Central memory CD8-positive, alpha-beta T cell (primary cell): ENCODE data around the gene CPTP.

ENCODE experiments used
- ATAC-seq: fragments of 150-1000 bp; cut with Tn5 transposase; replicated peaks from 2 replicates; pipeline ENCODE4 v1.10.0; 2022; ENCODE audit warnings: mild to moderate bottlenecking, moderate FRiP score, moderate number of reproducible peaks; ENCODE audit not compliant: poor library complexity, severe bottlenecking; ENCODE audit errors: extremely low read depth
- DNase-seq, 2 donors: peaks; one replicate each; pipeline ENCODE4 v3.0.0; 2021; ENCODE audit warnings: low spot score in 2 of 2
- H3K27ac Mint-ChIP-seq: one replicate; pipeline ENCODE4 v1.8.0; 2022; ENCODE audit warnings: low read depth, mild to moderate bottlenecking, moderate library complexity, mixed read lengths
- H3K27me3 Mint-ChIP-seq: one replicate; pipeline ENCODE4 v1.8.0; 2022; ENCODE audit warnings: mixed read lengths
- H3K36me3 Mint-ChIP-seq: one replicate; pipeline ENCODE4 v1.8.0; 2022; ENCODE audit warnings: mild to moderate bottlenecking, moderate library complexity, mixed read lengths; ENCODE audit not compliant: insufficient read depth
- H3K4me1 Mint-ChIP-seq: one replicate; pipeline ENCODE4 v1.8.0; 2022; ENCODE audit warnings: mixed read lengths
- H3K4me3 Mint-ChIP-seq: one replicate; pipeline ENCODE4 v1.8.0; 2022; ENCODE audit warnings: mild to moderate bottlenecking, moderate library complexity, mixed read lengths
- H3K9me3 Mint-ChIP-seq: one replicate; pipeline ENCODE4 v1.8.0; 2022; ENCODE audit warnings: mixed read lengths

Gene CPTP

GRCh38 chr1:1285611-1286311, 38.8 kb upstream of the CPTP start:
- Mint-ChIP-seq H3K4me3 (no peak overlapping the region), H3K27ac (no peak overlapping the region), H3K4me1 (no peaks in the 10 kb centered on the region), H3K9me3 (no peaks in the 10 kb centered on the region), H3K27me3 (no peaks in the 10 kb centered on the region), H3K36me3 (peaks cover 4% of the 10 kb centered on the region)
- ATAC-seq, result no peak
- no peak for DNase-seq

GRCh38 chr1:1286313-1287261, 38.0 kb upstream of the CPTP start:
- ATAC-seq (no peak), DNase-seq (no peak)
- Mint-ChIP-seq H3K9me3 (no peaks in the 10 kb centered on the region), H3K36me3 (peaks cover 4% of the 10 kb centered on the region), H3K27me3 (no peaks in the 10 kb centered on the region), H3K27ac (no peak overlapping the region), H3K4me3 (no peak overlapping the region), H3K4me1 (no peaks in the 10 kb centered on the region)

GRCh38 chr1:1287288-1288110, 37.1 kb upstream of the CPTP start:
- DNase-seq, result no peak
- no peaks in the 10 kb centered on the region for H3K9me3 Mint-ChIP-seq
- no peak overlapping the region for H3K27ac Mint-ChIP-seq
- H3K27me3 Mint-ChIP-seq, result no peaks in the 10 kb centered on the region
- no peaks in the 10 kb centered on the region for H3K4me1 Mint-ChIP-seq
- no peak overlapping the region for H3K4me3 Mint-ChIP-seq
- ATAC-seq, result no peak
- peaks cover 5% of the 10 kb centered on the region for H3K36me3 Mint-ChIP-seq

GRCh38 chr1:1290238-1290731, 34.3 kb upstream of the CPTP start:
- H3K4me1 Mint-ChIP-seq, result no peaks in the 10 kb centered on the region
- H3K36me3 Mint-ChIP-seq, result peaks cover 6% of the 10 kb centered on the region
- no peaks in the 10 kb centered on the region for H3K9me3 Mint-ChIP-seq
- no peak overlapping the region for H3K27ac Mint-ChIP-seq
- no peak overlapping the region for H3K4me3 Mint-ChIP-seq
- no peaks in the 10 kb centered on the region for H3K27me3 Mint-ChIP-seq
- DNase-seq (no peak), ATAC-seq (no peak)

- no peak for DNase-seq
- Mint-ChIP-seq H3K9me3 (no peaks in the 10 kb centered on the region), H3K27ac (no peak overlapping the region), H3K4me3 (no peak overlapping the region), H3K4me1 (no peaks in the 10 kb centered on the region), H3K27me3 (no peaks in the 10 kb centered on the region), H3K36me3 (peaks cover 6% of the 10 kb centered on the region)
- ATAC-seq, result no peak
These were observed 33.5 kb upstream of the CPTP start for GRCh38 chr1:1291023-1291528.

GRCh38 chr1:1291548-1292441, 32.8 kb upstream of the CPTP start:
- H3K36me3 Mint-ChIP-seq, result peaks cover 6% of the 10 kb centered on the region
- no peaks in the 10 kb centered on the region for H3K27me3 Mint-ChIP-seq
- H3K27ac Mint-ChIP-seq, result no peak overlapping the region
- ATAC-seq (peak; percentile 68), DNase-seq (no peak)
- no peaks in the 10 kb centered on the region for H3K9me3 Mint-ChIP-seq
- no peak overlapping the region for H3K4me3 Mint-ChIP-seq
- no peaks in the 10 kb centered on the region for H3K4me1 Mint-ChIP-seq

GRCh38 chr1:1292442-1292779, 32.2 kb upstream of the CPTP start:
- no peak for DNase-seq
- Mint-ChIP-seq H3K27me3 (no peaks in the 10 kb centered on the region), H3K4me3 (no peak overlapping the region), H3K4me1 (no peaks in the 10 kb centered on the region), H3K27ac (no peak overlapping the region), H3K36me3 (peaks cover 6% of the 10 kb centered on the region), H3K9me3 (no peaks in the 10 kb centered on the region)
- no peak for ATAC-seq

- Mint-ChIP-seq H3K27ac (no peak overlapping the region), H3K4me1 (no peaks in the 10 kb centered on the region), H3K9me3 (no peaks in the 10 kb centered on the region), H3K36me3 (peaks cover 6% of the 10 kb centered on the region), H3K27me3 (no peaks in the 10 kb centered on the region), H3K4me3 (no peak overlapping the region)
- DNase-seq (no peak), ATAC-seq (no peak)
These were observed 31.8 kb upstream of the CPTP start for GRCh38 chr1:1292851-1293250.

GRCh38 chr1:1293263-1294249, 31.0 kb upstream of the CPTP start:
- Mint-ChIP-seq H3K36me3 (peaks cover 6% of the 10 kb centered on the region), H3K4me3 (no peak overlapping the region), H3K27ac (no peak overlapping the region), H3K9me3 (no peaks in the 10 kb centered on the region), H3K4me1 (no peaks in the 10 kb centered on the region), H3K27me3 (no peaks in the 10 kb centered on the region)
- DNase-seq, result no peak
- no peak for ATAC-seq

GRCh38 chr1:1294250-1294890, 30.2 kb upstream of the CPTP start:
- no peaks in the 10 kb centered on the region for H3K9me3 Mint-ChIP-seq
- no peak overlapping the region for H3K27ac Mint-ChIP-seq
- no peaks in the 10 kb centered on the region for H3K27me3 Mint-ChIP-seq
- ATAC-seq (no peak), DNase-seq (no peak)
- H3K4me3 Mint-ChIP-seq, result no peak overlapping the region
- H3K4me1 Mint-ChIP-seq, result no peaks in the 10 kb centered on the region
- H3K36me3 Mint-ChIP-seq, result peaks cover 6% of the 10 kb centered on the region
